ENCODE data around the gene AKTIP. TPM values are rescaled to one million over a fixed set of nuclear protein-coding genes. Genes with fewer than 3 reads are reported as not detected.

The AKTIP gene
- total RNA-seq, 1 experiment from 2014 or later, result 23.5 TPM

DNA sequence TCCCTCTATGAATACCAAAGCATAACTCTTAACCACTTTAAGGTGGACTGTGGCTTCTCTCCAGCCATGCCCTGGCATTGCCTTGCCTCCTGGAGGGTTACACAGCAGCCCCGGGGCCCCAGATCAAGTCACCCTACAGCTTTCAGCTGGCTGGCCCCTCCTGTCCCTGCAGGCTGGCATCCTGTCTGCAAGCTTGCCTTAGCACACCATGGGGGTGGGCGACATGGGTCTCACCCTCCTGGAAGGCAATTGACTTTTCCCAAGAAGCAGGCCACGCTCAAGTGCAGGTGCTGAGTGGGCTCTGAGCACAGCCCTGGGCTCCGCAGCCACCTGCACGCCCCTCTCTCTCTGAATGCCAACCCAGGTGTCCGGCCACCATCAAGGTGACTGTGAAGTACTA lies 25.8 kb upstream of the AKTIP start:
- Histone ChIP-seq H3K27ac (ENCODE audit: low read depth, low read length) (no peak overlapping the region), H3K4me1 (ENCODE audit: control insufficient read depth in 1 of 2, insufficient read depth in 2 of 2, low read length in 2 of 2) (no peaks in the 10 kb centered on the region), H3K79me2 (ENCODE audit: insufficient read depth, low read length) (no peaks in the 10 kb centered on the region), H2AFZ (ENCODE audit: low read depth, low read length, poor library complexity, severe bottlenecking) (no peak overlapping the region), H3K4me2 (ENCODE audit: low read length) (no peak overlapping the region), H3K9me3 (ENCODE audit: control insufficient read depth in 1 of 2, insufficient read depth in 1 of 2, low read depth in 1 of 2, low read length in 2 of 2) (no peaks in the 10 kb centered on the region), H3K9me2 (ENCODE audit: insufficient read depth) (no peaks in the 10 kb centered on the region), H3K9ac (ENCODE audit: low read length) (no peak overlapping the region), H3K27me3 (ENCODE audit: insufficient read depth, low read length) (no peaks in the 10 kb centered on the region), H4K20me1 (ENCODE audit: insufficient read depth) (no peaks in the 10 kb centered on the region), H3K4me3 (replicated peaks in 1 of 2; ENCODE audit: low read depth in 1 of 2, low read length in 2 of 2) (no peak overlapping the region), H3K36me3 (ENCODE audit: control insufficient read depth in 1 of 2, insufficient read depth in 2 of 2, low read length in 2 of 2) (no peaks in the 10 kb centered on the region)
- intact Hi-C loops (cut with micrococcal nuclease), result no loop called here
- ATAC-seq (no peak), DNase-seq (ENCODE audit: low read depth, low spot score) (no peak)
- BruUV-seq (replicated peaks), result no TSS peak
- ChIA-PET RAD21 (ENCODE audit: low non-redundant PET in 1 of 2, low total read pairs in 2 of 2, uncharacterized antibody in 2 of 2, unreplicated experiment in 2 of 2) (no interaction called here), CTCF (no interaction called here), POLR2A (no interaction called here)
- TF ChIP-seq ELF1 (IDR thresholded peaks at IDR 0.05; ENCODE audit: borderline replicate concordance, low read depth) (no peak), POLR2AphosphoS5 (IDR thresholded peaks at IDR 0.05; ENCODE audit: low read depth, low read length) (no peak), CEBPB (IDR thresholded peaks at IDR 0.05; ENCODE audit: low read depth) (no peak), ZFX (IDR thresholded peaks at IDR 0.05) (no peak), CBX3 (IDR thresholded peaks at IDR 0.05; ENCODE audit: low read depth) (no peak), FOSL1 (IDR thresholded peaks at IDR 0.05; ENCODE audit: low read depth) (no peak), RAD21 (IDR thresholded peaks at IDR 0.05; ENCODE audit: low read depth) (no peak), JUND (IDR thresholded peaks at IDR 0.05) (no peak), ZNF274 (IDR thresholded peaks at IDR 0.05; ENCODE audit: low read depth, low read length) (no peak), SRF (IDR thresholded peaks at IDR 0.05; ENCODE audit: low read depth) (no peak), ZBTB33 (IDR thresholded peaks at IDR 0.05; ENCODE audit: extremely low read depth, insufficient replicate concordance, low read length) (no peak), EGR1 (IDR thresholded peaks at IDR 0.05; ENCODE audit: low read depth) (no peak), SP1 (IDR thresholded peaks at IDR 0.05; ENCODE audit: low read depth) (no peak)
- TF ChIP-seq, protein P1, sequence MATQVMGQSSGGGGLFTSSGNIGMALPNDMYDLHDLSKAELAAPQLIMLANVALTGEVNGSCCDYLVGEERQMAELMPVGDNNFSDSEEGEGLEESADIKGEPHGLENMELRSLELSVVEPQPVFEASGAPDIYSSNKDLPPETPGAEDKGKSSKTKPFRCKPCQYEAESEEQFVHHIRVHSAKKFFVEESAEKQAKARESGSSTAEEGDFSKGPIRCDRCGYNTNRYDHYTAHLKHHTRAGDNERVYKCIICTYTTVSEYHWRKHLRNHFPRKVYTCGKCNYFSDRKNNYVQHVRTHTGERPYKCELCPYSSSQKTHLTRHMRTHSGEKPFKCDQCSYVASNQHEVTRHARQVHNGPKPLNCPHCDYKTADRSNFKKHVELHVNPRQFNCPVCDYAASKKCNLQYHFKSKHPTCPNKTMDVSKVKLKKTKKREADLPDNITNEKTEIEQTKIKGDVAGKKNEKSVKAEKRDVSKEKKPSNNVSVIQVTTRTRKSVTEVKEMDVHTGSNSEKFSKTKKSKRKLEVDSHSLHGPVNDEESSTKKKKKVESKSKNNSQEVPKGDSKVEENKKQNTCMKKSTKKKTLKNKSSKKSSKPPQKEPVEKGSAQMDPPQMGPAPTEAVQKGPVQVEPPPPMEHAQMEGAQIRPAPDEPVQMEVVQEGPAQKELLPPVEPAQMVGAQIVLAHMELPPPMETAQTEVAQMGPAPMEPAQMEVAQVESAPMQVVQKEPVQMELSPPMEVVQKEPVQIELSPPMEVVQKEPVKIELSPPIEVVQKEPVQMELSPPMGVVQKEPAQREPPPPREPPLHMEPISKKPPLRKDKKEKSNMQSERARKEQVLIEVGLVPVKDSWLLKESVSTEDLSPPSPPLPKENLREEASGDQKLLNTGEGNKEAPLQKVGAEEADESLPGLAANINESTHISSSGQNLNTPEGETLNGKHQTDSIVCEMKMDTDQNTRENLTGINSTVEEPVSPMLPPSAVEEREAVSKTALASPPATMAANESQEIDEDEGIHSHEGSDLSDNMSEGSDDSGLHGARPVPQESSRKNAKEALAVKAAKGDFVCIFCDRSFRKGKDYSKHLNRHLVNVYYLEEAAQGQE (IDR thresholded peaks at IDR 0.05; ENCODE audit: low read depth), result no peak
- TF ChIP-seq, protein P2, sequence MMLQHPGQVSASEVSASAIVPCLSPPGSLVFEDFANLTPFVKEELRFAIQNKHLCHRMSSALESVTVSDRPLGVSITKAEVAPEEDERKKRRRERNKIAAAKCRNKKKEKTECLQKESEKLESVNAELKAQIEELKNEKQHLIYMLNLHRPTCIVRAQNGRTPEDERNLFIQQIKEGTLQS (IDR thresholded peaks at IDR 0.05), result no peak
